NK-92 (cell line): ENCODE results near the gene NECAB2.

ENCODE experiments used
- DNase-seq: peaks from one replicate; lab custom pipeline; 2025; ENCODE audit not compliant: unreplicated experiment; lab: John Stamatoyannopoulos, UW

NECAB2 gene

DNA sequence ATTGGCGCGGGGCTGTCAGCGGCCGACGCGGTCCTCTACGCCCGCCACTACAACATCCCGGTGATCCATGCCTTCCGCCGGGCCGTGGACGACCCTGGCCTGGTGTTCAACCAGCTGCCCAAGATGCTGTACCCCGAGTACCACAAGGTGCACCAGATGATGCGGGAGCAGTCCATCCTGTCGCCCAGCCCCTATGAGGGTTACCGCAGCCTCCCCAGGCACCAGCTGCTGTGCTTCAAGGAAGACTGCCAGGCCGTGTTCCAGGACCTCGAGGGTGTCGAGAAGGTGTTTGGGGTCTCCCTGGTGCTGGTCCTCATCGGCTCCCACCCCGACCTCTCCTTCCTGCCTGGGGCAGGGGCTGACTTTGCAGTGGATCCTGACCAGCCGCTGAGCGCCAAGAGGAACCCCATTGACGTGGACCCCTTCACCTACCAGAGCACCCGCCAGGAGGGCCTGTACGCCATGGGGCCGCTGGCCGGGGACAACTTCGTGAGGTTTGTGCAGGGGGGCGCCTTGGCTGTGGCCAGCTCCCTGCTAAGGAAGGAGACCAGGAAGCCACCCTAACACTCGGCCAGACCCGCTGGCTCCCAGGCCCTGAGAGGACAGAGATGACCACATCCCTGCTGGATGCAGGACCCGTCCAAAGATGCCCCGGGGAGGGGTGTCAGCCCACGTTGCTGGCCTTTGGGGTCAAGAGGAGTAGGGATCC lies 2.4 kb upstream of the NECAB2 start:
- DNase-seq, result no peak

DNA sequence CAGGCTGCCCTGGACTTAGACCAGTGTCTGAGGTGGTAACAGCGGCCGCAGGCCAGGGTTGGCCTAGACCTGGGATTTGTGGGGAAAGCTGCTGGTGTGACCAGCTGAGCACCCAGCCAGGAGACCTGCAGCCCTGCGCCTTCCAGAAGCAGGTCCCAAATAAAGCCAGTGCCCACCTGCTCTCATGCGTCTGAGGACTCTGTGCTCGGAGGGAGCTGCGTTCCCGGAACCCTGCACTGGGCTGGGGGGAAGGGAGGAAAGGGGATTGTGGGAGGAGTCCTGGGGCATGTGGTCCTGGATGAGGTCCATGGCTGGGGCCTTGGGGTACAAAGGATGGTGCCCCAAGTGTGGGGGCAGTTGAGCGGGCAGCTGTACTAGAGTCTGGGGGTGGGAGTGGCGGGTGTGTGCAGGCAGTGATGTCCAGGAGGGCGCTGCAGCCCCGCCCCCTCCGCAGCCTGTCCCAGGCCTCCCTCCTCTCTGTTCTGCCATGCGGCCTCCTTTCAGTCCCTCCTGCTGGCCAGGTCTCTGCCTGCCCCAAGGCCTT lies 1.8 kb upstream of the NECAB2 start:
- no peak for DNase-seq

DNA sequence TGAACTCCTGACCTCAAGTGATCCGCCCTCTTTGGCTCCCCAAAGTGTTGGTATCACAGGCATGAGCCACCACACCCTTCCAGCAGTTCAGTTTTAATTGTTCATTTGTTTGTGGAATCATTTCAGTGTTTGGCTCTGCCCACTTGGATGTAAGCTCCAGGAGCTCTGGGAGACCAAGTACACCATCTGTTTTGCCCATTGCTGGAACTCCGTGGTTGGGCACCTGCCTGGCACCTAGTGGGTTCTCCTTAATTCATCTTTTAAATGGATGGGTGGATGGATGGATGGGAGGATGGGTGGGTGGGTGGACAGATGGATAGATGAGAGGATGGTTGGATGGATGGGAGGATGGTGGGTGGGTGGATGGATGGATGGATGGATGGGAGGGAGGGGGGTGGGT lies 953 bp upstream of the NECAB2 start:
- no peak for DNase-seq

DNA sequence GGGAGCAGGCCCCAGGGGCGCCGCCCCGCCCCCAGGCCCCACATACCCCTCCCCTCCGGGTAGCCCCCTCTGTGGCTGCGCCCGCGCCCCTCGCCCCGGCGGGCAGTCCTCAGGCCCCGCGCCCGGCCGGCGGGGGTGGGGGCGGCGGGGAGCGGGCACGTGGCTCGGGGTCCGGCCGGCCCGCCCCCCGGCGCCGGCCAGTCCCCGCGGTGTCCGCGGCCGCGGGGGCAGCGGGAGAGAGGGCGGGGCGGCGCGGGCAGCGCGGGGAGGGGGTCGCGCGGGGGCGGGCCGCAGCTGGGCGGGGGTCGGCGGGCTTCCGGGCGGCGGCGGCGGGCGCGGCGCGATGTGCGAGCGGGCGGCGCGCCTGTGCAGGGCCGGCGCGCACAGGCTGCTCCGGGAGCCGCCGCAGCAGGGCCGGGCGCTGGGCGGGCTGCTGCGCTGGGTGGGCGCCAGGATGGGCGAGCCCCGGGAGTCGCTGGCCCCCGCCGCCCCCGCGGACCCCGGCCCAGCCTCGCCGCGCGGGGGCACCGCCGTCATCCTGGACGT lies 335 bp downstream of the NECAB2 start:
- DNase-seq, result no peak

DNA sequence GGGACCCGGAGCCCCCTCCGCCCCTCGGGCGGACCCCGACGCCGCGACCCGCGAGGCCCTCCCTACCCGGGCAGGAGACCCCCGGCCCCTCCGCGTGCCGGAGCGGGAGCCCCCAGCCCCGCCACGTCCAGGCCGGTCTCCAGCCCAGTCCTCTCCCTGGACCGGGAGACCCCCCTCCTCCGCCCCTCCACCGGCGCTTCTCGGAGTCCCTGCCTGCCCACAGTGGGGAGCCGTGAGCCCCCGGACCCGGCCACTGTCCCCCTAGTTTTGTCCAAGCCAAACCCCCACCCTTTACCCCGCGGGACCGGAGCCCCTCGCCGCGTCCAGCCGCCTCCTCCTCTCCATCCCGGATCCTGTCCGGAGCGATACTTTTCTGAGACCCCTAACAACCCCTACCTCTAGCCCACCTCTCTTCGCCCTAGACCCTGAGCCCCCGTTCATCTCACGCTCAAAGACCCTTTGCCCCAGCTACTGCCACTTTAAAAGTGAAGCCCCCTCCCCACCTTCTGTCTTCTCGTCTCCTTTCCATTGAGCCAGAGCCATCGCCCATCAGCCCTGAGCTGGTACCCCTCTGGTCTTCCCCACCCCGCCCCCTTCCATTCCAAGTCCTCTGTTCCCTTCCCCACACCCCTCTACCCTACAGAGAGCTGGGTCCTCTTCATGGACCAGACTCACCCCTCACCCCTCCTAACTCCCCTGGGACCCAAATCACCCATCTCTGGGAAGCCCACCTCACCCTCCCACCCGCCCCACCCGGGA lies 1.0 kb downstream of the NECAB2 start:
- DNase-seq, result no peak

DNA sequence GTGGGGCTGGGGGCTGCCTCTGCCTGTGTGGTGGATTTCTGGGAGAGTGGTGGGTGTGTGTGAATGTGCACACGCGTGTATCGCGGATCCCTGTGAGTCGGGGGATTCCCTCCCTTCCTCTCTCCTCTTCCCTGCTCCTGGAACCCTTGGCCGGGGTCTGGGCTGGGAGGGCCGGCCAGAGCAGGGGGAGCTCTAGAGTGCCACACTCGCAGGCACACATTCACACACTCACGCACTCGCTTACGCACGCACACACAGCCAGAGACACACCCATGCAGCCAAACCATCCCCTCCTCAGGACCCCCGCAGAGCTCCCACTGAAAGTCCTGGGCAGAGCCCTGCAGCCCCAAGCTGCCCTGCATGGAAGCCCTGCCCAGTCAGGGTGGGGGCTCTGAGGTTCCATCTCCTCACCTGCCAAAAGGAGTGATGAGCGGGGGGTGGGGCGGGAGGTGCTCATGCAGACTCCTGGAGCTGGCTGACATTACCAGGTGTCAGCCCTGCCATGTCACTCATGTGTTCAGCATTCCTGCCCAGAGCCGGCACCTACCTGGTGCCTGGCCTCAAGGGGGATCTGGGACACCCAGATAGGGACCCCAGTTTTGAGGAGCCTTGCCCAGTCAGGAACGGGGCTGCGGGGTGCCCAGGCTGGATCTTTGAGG lies 1.9 kb downstream of the NECAB2 start:
- no peak for DNase-seq

DNA sequence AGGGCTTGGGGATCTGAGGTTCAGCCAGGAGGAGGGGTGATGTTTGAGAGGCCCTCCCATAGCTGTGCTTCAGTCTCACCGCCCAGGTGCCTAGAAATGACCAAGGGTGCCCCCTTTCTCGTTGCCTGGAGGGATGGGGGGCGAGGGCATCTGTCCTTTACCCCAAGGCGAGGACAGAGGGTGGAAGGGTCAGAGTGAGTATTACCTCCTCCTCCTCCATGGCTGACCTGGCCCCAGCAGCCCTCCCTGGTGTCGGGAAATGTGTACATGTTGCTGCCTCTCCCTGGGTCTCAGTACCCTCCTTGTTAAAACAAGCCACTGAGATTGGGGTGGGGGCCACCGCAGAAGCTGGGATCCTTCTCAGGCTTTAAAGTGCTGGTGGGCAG lies 2.4 kb downstream of the NECAB2 start:
- no peak for DNase-seq

DNA sequence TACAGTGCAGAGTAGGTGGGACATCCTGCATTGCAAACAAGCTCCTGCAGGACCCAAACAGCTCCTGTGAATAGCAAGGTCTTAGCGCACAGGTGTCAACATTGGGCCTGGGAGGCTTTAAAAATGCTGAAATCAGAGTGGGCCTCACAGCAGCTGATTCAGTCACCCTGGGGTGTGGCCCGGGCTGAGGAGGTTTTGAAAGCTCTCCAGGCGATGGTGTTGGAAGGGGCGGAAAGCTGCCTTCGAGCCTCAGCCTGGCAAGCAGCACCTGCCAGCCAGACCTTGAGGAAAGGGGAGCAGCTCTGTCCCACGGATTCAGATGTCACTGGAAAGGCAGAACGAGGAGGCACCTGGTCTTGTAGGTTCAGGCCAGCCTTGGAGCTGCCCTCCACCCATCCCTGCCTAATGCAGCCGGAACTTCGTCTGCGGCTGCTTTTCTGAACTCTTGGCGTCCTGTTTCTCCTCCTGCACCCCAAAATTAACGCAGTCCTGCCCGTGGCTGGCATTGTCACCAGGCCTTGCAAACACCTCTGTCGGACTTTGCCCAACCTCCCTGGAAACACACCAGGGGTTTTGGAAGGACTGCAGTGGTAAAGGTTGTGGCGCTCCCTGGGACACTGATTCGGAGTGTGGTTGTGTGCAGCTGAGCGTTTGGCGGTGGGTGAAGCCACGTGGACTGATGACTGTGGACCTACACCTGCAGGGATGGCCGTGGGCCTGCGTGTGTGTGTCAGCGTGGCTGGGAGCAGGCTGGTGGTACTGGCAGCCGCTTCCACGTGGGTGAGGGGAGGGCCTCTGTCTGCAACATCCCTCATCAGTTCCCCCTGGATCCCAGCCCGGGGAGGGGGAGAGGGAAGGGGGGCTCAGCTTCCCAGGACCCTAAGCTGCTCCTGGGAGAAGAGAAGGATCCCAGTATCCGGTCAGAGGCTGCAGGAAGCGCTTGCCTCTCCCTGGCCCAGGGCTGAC lies 3.4 kb downstream of the NECAB2 start:
- DNase-seq, result no peak

DNA sequence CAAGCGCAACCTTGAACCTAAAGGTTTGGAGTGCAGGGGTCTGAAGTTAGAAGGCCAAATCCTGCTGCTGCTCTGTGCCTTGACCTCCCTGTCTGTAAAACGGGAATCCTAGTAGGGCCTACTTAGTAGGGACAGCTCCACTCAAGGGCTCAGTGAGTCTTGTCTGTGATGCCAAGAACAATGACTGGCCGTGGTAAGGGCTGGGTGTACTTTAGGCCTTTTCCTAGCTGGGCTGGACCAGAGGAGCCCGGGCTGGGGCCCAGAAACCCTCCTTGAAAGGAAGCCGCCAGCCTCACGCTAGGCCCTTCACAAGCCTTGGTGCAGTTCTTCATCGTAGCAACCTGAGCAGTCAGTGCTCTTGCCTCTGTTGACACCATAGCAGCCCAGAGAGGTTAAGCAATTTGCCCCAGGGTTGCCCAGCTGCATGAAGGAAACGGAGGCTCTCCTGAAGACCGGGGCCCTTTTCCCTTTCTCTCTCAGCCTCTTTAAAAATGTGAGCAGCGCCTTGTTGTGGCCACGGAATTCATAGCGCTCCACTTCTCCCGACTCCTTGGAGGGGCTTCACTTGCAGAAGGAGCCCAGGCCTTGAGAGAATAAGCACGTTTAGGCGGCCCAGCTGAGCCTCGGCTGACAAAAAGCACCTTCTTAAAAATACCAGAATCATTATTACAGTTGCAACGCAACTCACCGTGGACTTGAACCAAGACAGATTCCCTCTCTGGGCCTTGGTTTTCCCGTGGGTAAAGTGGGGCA lies 4.4 kb downstream of the NECAB2 start:
- DNase-seq, result no peak

DNA sequence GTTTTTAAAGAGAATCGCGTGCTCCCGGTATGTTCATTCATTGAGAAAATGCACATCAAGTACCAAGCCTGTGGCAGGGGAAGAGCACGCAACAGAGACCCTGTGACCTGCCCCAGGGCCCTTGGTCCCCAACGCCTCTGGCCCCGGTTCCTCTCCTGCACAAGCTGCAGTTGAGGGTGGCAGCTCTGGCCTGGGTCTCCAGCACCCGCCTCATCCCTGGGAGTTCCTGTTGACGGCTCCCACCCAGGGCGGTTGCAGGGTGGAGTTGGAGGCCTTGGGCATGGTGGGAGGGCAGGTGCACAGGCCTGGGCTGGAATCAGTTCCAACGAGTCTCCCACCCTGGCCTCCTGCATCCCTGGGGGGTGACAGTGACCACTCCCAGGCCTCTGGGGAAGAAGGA lies 5.0 kb downstream of the NECAB2 start:
- DNase-seq, result no peak

DNA sequence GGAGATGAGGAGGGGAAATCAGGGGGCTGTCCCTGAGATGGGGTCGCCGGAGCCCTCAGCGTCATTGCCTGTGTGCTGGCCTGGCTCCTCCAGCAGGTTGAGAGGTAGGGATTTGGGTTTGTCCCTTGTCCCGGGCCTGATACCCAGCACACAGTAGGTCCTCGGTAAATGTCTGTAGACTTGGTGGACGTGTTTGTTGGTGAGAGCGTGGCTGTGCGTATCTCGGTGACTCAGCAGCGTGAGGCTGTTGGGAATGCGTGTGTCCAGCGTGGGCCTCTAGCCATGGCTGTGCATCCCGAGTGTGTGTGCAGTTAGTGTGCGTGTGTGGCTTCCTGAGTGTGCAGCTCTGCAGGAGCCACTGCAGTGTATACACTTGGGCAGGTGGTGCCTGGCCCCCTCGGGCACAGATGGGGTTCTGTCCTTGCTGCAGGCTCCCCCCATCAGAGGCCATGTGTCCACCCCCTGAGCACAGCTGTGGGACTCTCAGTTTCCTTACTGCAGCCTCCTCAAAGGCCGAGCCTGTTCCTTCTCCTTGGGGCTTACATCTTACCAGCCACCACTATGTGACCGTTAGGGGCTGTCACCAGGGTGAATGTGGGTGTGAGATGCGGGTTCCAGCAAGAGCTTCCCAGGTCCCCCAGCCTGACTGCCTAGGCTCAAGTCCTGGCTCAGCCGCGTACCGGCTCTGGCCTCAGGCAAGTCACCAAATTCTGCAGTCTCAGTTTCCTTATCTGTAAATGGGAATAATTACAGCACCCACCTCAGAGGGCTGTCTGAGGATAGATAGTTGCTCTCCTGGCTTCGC lies 5.7 kb downstream of the NECAB2 start:
- no peak for DNase-seq

DNA sequence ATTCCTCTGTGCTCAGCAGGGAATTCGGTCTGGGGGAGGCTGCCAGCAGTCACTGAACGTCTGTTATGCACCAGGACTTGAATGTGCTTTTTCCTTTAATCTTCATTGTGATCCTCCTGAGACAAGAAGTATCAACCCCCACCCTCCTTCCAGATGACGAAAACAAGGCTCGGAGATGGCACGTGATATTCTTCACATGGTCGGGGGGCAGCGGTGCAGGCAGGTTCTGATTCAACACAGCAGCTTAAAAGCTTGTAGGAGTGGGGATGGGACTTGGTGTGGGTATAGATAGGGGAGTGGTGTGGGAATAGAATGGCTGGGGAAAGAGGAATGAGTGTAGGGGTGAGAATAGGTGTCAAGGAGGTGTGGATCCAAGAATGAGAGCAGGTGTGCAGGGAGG lies 6.4 kb downstream of the NECAB2 start:
- no peak for DNase-seq

DNA sequence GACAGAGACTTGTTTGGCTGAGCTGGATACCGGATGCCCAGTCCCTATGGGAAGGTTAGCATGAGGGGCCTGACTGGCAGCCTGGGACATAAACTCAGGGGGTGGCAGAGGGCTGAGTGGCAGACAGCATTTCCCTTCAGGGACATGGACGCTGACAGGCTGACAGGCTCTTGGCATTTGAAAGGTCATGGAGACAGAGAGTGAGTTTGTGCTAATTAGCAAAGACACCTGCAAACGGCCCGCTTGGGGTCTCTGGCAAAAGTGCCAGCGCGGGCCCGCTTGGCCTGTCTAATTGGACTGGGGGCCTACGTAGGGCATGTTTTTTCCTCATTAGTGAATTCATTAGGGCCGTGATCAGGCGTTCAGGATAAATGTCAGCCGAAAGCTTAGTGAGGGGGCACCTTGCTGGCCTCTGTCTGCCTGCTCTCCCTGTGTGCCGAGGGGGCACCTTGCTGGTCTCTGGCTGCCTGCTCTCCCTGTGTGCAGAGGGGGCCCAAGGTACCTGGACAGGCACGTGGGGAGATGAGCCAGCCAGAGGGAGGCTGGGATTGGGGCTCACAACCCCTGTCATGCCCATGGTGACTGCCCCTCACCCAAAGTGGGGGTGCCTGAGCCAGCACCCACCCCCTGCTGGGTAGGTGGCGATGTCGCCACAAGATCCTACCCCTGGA lies 7.7 kb downstream of the NECAB2 start:
- no peak for DNase-seq

DNA sequence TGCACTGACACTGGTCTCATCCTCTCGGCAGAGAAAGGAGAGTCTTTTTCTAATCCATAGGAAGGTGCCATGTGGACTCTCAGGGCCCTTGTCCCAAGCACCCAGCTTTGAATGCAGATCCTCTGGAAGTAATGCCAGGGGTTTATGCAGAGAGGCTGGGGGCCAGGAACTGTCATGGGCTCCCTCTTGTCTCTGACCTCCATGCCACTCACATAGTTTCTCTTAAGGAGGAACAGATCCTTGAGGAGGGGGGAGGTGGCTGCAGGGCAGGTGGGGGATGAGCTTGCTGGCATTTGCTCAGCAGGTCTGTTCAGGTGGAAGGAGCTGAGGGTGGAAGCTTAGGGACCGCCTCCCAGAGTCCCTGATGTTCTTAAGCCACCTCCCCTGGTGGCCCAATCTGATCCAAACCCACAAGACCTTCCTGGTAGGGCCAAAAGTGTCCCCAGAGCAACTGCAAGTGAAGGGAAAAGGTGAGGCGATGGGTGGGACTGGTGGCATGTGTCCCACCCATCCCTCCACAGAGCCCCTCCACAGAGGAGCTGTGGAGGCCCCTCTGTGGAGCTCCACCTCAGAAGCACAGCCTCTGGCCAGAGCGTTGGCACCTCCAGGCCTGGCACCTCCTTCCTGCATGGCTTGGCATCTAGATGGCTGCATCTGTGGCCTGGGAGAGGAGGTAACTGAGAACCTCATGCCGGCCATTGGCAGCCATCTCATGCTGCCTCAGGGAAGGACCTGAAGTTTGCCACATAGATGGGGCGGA lies 9.2 kb downstream of the NECAB2 start:
- DNase-seq, result no peak

DNA sequence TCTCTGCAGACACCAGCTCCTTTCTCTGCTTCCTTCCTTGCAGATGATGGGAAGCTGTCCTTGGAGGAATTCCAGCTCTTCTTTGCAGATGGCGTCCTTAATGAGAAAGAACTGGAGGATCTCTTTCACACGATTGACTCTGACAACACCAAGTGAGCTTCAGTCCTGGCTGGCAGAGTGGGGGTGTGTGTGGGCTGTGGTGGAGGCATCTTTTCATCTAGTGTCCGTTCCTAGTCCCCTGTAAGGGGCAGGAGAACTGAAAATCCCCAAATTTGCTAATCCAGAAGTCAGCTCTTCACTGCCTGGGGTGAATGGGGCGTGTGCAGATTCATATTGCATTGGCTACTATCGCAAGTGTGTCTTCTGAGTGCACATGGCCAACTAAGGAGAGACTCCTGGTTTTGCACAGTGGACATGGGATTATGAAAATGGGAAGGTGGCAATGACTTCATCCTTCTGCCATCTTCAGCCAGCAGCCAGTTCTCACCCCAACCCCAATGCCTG lies 10.4 kb downstream of the NECAB2 start:
- no peak for DNase-seq

DNA sequence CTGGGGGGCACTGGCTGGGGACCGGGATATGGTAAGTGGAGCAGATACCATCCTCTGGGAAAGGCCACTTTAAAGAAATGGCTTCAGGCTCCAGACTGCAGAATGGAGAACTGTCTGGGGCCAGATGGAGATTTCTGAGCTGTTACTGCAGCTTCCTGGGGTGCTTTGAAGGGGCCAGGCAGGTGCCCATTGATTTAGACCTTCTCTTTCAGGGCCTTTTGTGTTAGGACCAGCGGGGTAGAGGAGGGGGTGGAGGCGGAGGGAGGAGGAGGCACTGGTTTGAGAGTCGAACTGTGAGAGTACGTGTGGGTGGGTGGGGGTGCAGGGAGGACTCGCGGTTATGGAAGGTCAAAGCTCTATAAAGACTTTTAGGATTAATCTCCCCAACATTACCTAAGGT lies 11.4 kb downstream of the NECAB2 start:
- DNase-seq, result no peak

DNA sequence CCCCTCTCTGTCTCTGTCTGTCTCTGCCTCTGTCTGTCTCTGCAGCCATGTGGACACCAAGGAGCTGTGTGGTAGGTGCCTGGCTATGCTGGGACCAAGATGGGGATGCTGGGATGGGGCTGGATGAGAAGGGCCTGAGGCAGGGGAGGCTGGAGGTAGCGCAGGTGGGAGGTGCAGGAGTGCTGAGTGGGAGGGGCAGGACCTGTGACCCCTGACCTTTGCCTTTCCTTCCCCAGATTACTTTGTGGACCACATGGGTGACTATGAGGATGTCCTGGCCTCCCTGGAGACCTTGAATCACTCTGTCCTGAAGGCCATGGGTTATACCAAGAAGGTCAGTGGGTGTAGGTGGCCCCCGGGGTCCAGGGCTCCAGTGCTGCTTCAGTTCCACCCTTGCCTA lies 12.8 kb downstream of the NECAB2 start:
- no peak for DNase-seq

DNA sequence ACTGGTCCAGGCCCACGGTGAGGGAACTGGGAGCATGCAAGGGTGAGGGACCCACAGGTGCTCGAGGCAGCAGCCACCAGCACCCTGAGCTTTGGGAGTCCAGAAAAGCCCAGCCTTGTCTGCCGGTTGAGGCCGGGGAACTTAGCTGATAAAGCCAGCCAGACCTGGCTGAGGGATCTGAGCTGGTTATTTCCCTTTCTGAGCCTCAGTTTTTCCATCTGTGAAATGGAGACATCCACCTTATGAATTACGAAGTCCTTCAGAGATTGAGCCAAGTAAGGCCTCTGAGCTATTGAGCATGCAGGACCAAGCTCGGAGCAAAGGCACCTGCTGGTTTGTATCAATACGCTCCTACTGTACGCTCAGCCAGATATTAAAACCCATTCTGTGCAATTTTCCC lies 13.8 kb downstream of the NECAB2 start:
- DNase-seq, result no peak
